ENCODE results near the gene RACK1.
"Not testable (repeated sequence)": the region's sequence is repeated elsewhere in the genome, so short reads cannot be mapped to it uniquely, and the experiment has no call there.

The RACK1 gene
- 1,041 to 1,590 (median 1,421) reads per million in 3 donors for total RNA-seq

DNA sequence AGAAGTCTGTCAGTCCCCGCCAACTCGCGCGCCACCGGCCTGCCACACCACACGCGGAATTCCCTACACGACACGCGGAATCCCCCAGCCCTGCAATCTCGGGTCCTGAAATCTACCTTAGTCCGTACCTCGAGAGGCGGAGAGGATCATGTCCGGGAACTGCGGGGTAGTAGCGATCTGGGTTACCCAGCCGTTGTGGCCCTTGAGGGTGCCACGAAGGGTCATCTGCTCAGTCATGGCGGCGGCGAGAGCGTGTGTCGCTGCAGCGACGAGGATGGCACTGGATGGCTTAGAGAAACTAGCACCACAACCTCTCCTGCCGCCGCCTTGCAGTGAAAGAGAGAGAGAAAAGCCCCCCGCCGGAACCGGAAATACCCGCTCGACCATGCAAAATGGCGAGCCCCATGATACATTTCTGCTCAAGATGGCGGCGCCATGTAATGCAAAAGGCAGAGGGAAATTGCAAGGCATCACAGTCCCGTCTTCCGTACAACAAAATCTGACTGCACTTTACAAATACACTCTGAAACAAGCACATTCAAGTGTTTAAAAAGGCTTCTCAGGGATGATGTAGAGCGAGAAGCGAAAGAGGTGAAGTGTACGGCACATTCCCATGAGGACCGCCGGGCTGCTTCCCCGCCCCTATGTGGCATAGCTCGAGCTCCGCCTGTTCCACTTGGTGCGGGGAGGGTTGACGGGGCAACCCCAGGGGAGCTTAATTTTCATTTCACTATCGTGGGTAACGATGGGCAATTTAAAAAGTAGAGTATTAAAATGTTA is at the start of gene RACK1:
RACK1 (minus strand) TSS at position 343 of the 780 bp plus-strand sequence; CDS start at position 237, 106 bp downstream.
- H3K36me3 ChIP-seq (ENCODE audit: control insufficient read depth, insufficient read depth, low read length) = peaks cover 34% of the 10 kb centered on the region
- H3K27me3 ChIP-seq (replicated peaks; ENCODE audit: control insufficient read depth, insufficient read depth, low read length, poor library complexity, severe bottlenecking) = no peaks in the 10 kb centered on the region
- peak within 1 kb of the TSS; percentile 90 for H3K27ac ChIP-seq (ENCODE audit: insufficient read depth, low read length, poor library complexity, severe bottlenecking)
- H3K4me1 ChIP-seq (ENCODE audit: control insufficient read depth, insufficient read depth, low read length, poor library complexity, severe bottlenecking) = peaks cover 53% of the 10 kb centered on the region
- peak within 1 kb of the TSS; percentile 86 for H3K4me3 ChIP-seq (ENCODE audit: insufficient read depth, low read depth, low read length, poor library complexity, severe bottlenecking)
- H3K9me3 ChIP-seq (ENCODE audit: control insufficient read depth, low read length) = no peaks in the 10 kb centered on the region
- peak; percentile 77 to 87 (median 82) for DNase-seq

DNA sequence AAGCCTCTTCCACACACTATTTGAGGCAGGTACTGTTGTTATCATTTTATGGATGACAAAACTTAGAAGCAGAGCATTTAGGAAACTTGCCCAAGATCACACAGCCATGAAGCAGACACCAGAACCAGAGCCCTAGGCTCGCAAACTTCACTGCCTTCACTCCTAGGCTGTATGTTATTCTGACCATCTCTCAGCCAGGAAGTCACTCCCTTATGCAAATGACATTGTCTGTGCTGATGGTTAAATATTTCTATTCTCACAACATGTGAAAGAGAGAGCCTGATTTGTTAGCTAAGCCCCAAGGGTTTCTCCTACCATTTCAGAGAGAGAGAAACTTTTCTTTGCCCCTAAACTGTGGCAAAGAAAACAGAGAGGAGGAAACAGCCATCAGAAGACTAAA is 43.6 kb upstream of the RACK1 start:
- not testable (repeated sequence) for DNase-seq; H3K4me3 ChIP-seq (ENCODE audit: insufficient read depth, low read depth, low read length, poor library complexity, severe bottlenecking); H3K27ac ChIP-seq (ENCODE audit: insufficient read depth, low read length, poor library complexity, severe bottlenecking); H3K9me3 ChIP-seq (ENCODE audit: control insufficient read depth, low read length); H3K36me3 ChIP-seq (ENCODE audit: control insufficient read depth, insufficient read depth, low read length); H3K27me3 ChIP-seq (replicated peaks; ENCODE audit: control insufficient read depth, insufficient read depth, low read length, poor library complexity, severe bottlenecking); H3K4me1 ChIP-seq (ENCODE audit: control insufficient read depth, insufficient read depth, low read length, poor library complexity, severe bottlenecking)

DNA sequence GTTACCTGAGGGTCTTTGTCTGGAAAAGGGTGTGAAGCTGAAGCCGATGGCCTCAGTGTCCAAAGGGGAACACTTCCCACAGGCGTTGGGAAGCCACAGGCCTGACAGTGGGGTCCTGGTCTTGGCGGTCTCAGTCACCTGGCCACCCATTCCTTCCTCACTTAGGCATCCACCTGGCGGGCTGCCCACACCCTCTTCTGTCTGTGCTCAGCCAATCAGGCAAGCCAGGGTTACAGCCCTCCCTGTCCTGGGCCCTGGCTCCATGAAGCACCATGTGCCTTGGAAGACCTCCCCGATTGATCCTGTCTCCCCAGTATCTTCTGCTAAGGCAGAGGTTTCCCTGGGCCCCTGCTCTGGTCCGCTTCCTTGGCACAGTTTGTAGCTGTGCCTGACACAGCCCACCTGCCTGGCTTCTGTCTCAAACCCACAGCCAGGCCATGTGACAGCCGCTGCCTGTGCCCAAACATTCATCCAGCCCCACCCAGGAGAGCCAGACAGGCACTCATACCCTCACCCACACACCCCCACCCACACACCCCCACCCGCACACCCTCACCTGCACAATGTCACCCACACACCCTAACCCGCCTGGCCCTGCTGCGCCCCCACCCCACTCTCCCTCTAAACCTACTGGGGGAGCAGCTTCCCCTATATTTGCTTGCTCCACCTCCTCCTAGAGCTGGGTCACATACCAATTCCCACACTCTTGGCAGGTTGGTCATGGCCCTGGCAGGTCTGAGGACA is 42.4 kb upstream of the RACK1 start:
- H3K36me3 ChIP-seq (ENCODE audit: control insufficient read depth, insufficient read depth, low read length); H3K27me3 ChIP-seq (replicated peaks; ENCODE audit: control insufficient read depth, insufficient read depth, low read length, poor library complexity, severe bottlenecking); H3K4me1 ChIP-seq (ENCODE audit: control insufficient read depth, insufficient read depth, low read length, poor library complexity, severe bottlenecking); H3K9me3 ChIP-seq (ENCODE audit: control insufficient read depth, low read length); H3K27ac ChIP-seq (ENCODE audit: insufficient read depth, low read length, poor library complexity, severe bottlenecking); DNase-seq; H3K4me3 ChIP-seq (ENCODE audit: insufficient read depth, low read depth, low read length, poor library complexity, severe bottlenecking): not testable (repeated sequence)

DNA sequence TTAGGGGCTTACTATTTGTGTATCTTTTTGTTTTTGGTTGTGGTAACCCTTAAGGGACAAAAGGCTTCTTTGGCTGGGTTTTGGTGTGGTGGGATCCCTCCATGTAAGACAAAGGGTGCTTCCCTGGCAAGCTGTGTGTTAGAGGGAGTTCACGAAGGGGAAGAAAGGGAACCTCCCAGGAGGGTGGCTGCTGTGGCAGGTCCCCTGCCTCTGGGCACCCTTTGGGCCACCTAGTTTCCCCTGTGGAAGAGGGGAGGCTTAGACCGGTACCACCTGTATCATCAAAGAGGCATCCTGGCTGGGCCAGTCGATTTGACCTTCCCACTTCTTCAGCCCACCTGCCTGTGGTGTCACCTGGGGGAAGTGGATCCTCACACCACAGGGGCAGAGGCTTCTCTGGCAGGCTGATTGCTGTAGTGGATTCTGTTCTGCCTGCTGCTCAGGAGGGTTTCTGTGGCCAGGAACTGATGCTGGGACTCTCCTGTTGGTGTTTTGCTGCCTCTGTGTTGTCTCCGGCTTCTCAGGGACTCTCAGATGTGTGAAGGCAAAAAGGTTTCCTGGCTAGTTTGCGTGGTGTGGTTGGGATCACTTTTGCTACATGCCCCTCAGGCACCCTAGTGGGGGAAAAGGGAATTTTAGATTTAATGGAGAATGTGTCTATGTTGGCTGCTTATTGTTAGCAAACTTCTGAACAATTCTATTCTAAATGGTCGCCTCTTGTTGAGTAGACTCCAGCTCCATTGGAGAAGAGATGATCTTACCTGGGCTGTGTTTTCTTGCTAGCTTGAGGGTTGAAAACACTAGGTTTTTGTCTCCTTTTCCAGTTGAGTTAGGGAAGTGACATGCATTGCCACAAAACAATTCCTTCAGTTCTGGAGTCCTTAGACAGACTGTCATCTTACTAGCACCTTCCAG is 40.4 kb upstream of the RACK1 start:
- DNase-seq; H3K4me1 ChIP-seq (ENCODE audit: control insufficient read depth, insufficient read depth, low read length, poor library complexity, severe bottlenecking); H3K27ac ChIP-seq (ENCODE audit: insufficient read depth, low read length, poor library complexity, severe bottlenecking); H3K27me3 ChIP-seq (replicated peaks; ENCODE audit: control insufficient read depth, insufficient read depth, low read length, poor library complexity, severe bottlenecking); H3K9me3 ChIP-seq (ENCODE audit: control insufficient read depth, low read length); H3K4me3 ChIP-seq (ENCODE audit: insufficient read depth, low read depth, low read length, poor library complexity, severe bottlenecking); H3K36me3 ChIP-seq (ENCODE audit: control insufficient read depth, insufficient read depth, low read length): not testable (repeated sequence)

DNA sequence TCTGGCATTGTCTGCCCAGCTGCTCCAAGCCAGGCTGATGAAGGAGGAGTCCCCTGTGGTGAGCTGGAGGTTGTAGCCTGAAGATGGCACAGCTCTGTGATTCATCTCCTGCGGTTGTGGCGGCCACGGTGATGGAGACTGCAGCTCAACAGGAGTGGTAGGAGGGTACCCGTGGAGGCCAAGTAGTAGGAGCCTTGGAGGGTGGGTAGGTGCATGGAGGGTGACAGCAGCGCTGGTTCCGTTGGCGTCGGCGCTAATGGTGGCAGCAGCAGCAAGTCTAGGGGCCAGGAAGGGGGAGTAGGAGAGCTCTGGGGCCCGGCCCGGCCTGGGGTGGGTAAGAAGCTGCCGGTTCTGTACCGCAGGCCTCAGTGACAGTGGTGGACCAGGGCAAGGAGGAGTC is 39.6 kb upstream of the RACK1 start:
- no peak overlapping the region for H3K4me3 ChIP-seq (ENCODE audit: insufficient read depth, low read depth, low read length, poor library complexity, severe bottlenecking)
- H3K36me3 ChIP-seq (ENCODE audit: control insufficient read depth, insufficient read depth, low read length) = no peaks in the 10 kb centered on the region
- no peak overlapping the region for H3K27ac ChIP-seq (ENCODE audit: insufficient read depth, low read length, poor library complexity, severe bottlenecking)
- no peak for DNase-seq
- H3K9me3 ChIP-seq (ENCODE audit: control insufficient read depth, low read length) = no peaks in the 10 kb centered on the region
- no peaks in the 10 kb centered on the region for H3K27me3 ChIP-seq (replicated peaks; ENCODE audit: control insufficient read depth, insufficient read depth, low read length, poor library complexity, severe bottlenecking)
- no peaks in the 10 kb centered on the region for H3K4me1 ChIP-seq (ENCODE audit: control insufficient read depth, insufficient read depth, low read length, poor library complexity, severe bottlenecking)

DNA sequence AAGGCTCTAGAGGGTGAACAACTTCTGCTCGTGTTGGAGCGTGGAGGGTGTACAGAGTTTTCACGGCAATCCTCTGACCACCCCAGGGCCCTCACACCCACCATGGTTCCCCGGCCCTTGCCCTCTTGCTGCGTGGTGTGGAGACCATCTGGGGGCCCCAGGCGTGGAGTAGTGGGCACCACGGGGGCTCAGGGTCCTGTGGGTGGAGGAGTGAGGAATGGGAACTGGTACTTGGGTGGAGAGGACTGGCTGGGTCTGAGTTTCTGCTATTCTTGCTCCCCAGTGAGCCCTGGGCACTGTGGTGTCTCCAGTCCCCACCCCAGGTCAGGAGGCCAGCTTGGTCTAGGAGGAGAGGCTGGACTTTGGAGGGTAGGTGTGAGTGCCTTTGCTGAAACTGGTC is 39.2 kb upstream of the RACK1 start:
- DNase-seq = no peak
- H3K27ac ChIP-seq (ENCODE audit: insufficient read depth, low read length, poor library complexity, severe bottlenecking) = no peak overlapping the region
- H3K9me3 ChIP-seq (ENCODE audit: control insufficient read depth, low read length) = no peaks in the 10 kb centered on the region
- H3K4me1 ChIP-seq (ENCODE audit: control insufficient read depth, insufficient read depth, low read length, poor library complexity, severe bottlenecking) = no peaks in the 10 kb centered on the region
- H3K27me3 ChIP-seq (replicated peaks; ENCODE audit: control insufficient read depth, insufficient read depth, low read length, poor library complexity, severe bottlenecking) = no peaks in the 10 kb centered on the region
- no peaks in the 10 kb centered on the region for H3K36me3 ChIP-seq (ENCODE audit: control insufficient read depth, insufficient read depth, low read length)
- no peak overlapping the region for H3K4me3 ChIP-seq (ENCODE audit: insufficient read depth, low read depth, low read length, poor library complexity, severe bottlenecking)

DNA sequence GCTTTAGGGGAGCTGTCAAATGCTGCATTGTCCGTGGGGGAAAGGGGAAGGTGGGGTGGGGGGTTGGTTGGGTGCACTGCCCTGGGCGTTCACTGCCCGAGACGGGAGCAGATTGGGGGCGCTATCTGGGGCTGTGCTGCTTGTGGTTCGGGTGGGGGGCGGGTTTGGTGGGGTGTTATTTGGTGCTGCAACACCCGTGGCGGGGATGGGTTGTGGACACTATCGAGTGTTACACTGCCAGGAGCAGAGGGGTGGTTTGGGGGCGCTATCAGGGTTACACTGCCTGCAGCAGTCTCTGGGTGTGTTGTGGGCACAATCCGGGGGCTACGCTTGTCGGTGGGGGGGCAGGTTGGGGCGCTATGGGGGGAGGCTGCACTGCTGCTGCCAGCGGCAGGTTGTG is 38.7 kb upstream of the RACK1 start:
- H3K27me3 ChIP-seq (replicated peaks; ENCODE audit: control insufficient read depth, insufficient read depth, low read length, poor library complexity, severe bottlenecking); H3K4me3 ChIP-seq (ENCODE audit: insufficient read depth, low read depth, low read length, poor library complexity, severe bottlenecking); H3K27ac ChIP-seq (ENCODE audit: insufficient read depth, low read length, poor library complexity, severe bottlenecking); H3K4me1 ChIP-seq (ENCODE audit: control insufficient read depth, insufficient read depth, low read length, poor library complexity, severe bottlenecking); H3K9me3 ChIP-seq (ENCODE audit: control insufficient read depth, low read length); DNase-seq; H3K36me3 ChIP-seq (ENCODE audit: control insufficient read depth, insufficient read depth, low read length): not testable (repeated sequence)

DNA sequence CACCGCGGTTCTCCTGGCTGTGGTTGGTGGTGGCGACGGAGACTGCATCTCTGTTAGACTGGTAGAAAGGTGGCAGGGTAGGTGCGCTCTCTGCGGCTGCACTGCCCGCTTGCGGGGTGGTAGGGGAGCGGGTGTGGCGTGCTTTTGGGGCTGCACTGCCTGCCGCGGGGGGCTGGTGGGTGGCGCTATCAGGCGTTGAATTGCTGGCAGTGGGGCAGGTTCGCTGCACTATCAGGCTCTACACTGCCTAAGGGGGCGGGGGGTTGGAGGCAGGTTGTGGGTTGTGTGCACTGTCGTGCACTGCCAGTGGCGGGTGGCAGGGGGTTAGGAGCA is 38.2 kb upstream of the RACK1 start:
- Histone ChIP-seq H3K4me3 (ENCODE audit: insufficient read depth, low read depth, low read length, poor library complexity, severe bottlenecking) (no peak overlapping the region), H3K4me1 (ENCODE audit: control insufficient read depth, insufficient read depth, low read length, poor library complexity, severe bottlenecking) (no peaks in the 10 kb centered on the region), H3K9me3 (ENCODE audit: control insufficient read depth, low read length) (no peaks in the 10 kb centered on the region), H3K36me3 (ENCODE audit: control insufficient read depth, insufficient read depth, low read length) (no peaks in the 10 kb centered on the region), H3K27ac (ENCODE audit: insufficient read depth, low read length, poor library complexity, severe bottlenecking) (no peak overlapping the region), H3K27me3 (replicated peaks; ENCODE audit: control insufficient read depth, insufficient read depth, low read length, poor library complexity, severe bottlenecking) (no peaks in the 10 kb centered on the region)
- DNase-seq = no peak

DNA sequence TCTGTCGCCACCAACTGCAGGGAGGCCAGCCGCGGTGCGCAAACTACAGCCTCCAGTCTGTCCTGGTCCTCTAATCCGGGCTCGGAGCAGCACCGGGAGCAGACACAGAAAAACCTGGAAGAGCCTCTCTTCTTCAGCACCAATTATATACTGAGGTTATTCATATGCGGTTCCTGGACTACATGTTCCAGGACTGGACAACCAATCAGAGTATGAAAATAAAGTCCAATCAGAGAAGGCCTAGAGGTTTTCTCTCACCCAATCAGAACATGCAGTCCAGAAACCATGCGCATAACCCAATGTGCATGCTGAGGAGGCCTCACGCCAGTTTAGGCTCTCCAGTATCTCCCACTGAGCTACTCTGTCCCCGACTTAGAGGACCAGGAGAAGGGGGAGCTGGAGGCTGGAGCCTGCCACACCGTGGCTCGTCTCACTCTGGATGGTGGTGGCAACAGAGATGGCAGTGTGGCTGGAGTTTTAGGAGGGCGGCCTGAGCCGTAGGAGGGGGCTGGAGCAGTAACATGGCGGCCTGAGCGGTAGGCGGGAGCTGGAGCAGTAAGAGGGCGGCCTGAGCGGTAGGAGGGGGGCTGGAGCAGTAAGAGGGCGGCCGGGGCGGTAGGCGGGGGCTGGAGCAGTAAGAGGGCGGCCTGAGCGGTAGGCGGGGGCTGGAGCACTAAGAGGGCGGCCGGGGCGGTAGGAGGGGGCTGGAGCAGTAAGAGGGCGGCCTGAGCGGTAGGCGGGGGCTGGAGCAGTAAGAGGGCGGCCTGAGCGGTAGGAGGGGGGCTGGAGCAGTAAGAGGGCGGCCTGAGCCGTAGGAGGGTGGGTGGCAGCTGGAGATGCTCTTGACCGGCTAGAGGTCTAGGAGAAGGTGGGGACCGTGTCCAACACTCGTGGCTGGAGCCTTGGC is 37.6 kb upstream of the RACK1 start:
- DNase-seq = no peak
- Histone ChIP-seq H3K27me3 (replicated peaks; ENCODE audit: control insufficient read depth, insufficient read depth, low read length, poor library complexity, severe bottlenecking) (no peaks in the 10 kb centered on the region), H3K9me3 (ENCODE audit: control insufficient read depth, low read length) (no peaks in the 10 kb centered on the region), H3K27ac (ENCODE audit: insufficient read depth, low read length, poor library complexity, severe bottlenecking) (no peak overlapping the region), H3K4me1 (ENCODE audit: control insufficient read depth, insufficient read depth, low read length, poor library complexity, severe bottlenecking) (no peaks in the 10 kb centered on the region), H3K36me3 (ENCODE audit: control insufficient read depth, insufficient read depth, low read length) (no peaks in the 10 kb centered on the region), H3K4me3 (ENCODE audit: insufficient read depth, low read depth, low read length, poor library complexity, severe bottlenecking) (no peak overlapping the region)
